Epithelial cell of esophagus (primary cell): Measurements from ENCODE around the gene MAP1LC3C.

ENCODE experiments used
- DNase-seq: peaks from one replicate; pipeline ENCODE4 v3.0.0; 2010; ENCODE audit warnings: low read depth
- H3K4me3 ChIP-seq: 2 replicates; pipeline ENCODE4 v1.5.1; 2011; ENCODE audit warnings: mild to moderate bottlenecking, low read length, control low read depth
- CTCF ChIP-seq: IDR thresholded peaks from 2 replicates; pipeline ENCODE4 v1.5.1; 2011; ENCODE audit warnings: low read depth, mild to moderate bottlenecking, low read length, control low read depth, inconsistent platforms; ENCODE audit not compliant: insufficient read depth; ENCODE audit errors: missing control alignments

The MAP1LC3C gene

GRCh38 chr1:241962153-241962552 lies 36.7 kb downstream of the MAP1LC3C start:
- DNase-seq, result no peak
- TF ChIP-seq CTCF, result no peak
- H3K4me3 ChIP-seq, result no peak overlapping the region

- no peak within 1 kb of the TSS for H3K4me3 ChIP-seq
- DNase-seq, result no peak
- no peak for TF ChIP-seq CTCF
Observed at GRCh38 chr1:241957692-241958494, 41.0 kb downstream of the MAP1LC3C start, which contains the start of gene BECN2. Gene BECN2, plus strand, starts transcription at chr1:241957767. Its CDS starts 0 bp downstream, at chr1:241957767.

DNA sequence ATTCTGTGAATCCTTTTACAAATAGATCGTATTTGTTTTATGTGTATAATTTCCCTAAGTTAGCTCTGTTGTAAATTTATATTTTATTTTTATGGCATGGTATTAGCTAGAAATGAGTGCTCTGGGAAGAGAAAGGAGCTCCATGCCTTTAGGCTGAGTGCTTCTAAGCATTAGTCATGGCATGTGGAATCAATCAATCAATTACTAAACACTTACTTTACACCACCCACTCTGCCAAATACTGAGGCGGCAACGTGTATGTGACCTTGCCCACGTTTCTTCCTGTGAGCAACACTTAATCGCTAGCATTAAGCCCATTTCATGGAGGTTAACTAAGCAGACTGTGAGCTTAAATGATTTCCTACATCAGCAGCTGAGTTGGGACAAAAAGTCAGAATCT lies 48.5 kb downstream of the MAP1LC3C start:
- H3K4me3 ChIP-seq, result no peak overlapping the region
- TF ChIP-seq CTCF, result no peak
- peak; percentile 8 for DNase-seq

DNA sequence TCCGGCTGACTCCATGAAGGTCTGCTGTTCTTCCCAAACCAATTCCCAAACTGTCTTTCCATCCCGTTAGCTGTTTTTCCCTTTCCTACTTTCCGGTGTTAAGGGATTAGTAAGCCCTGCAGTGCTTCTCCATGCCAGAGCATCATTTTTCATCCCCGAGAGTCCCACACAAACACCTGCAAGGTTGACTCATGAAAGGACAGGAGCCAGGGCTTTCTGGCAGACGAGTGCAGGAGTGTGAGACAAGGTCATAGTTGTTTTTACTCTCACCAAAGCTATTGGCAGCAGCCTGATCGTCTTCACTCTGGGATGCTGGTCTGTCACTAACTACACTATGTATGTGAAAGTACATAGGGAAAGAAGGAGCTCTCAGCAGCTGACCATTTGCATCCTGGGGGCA lies 51.5 kb downstream of the MAP1LC3C start:
- no peak for DNase-seq
- no peak overlapping the region for H3K4me3 ChIP-seq
- TF ChIP-seq CTCF, result no peak
